ENCODE results near the gene ITPR1. TPM values are rescaled to one million over a fixed set of nuclear protein-coding genes. Genes with fewer than 3 reads are reported as not detected.
A peak's percentile ranks its signal among the peaks of the same experiment; 100 is the strongest.

The ITPR1 gene
- total RNA-seq, 1 experiment from 2014 or later = 17.1 TPM

- no peak overlapping the region for H3K4me3 ChIP-seq
- no peaks in the 10 kb centered on the region for H3K4me1 ChIP-seq
- no peak for DNase-seq
- H3K9me3 ChIP-seq (replicated peaks) = no peaks in the 10 kb centered on the region
- H3K36me3 ChIP-seq = peaks cover 2% of the 10 kb centered on the region; the same call in 1 of the 2 replicates
- H3K27ac ChIP-seq = no peak overlapping the region
- no peaks in the 10 kb centered on the region for H3K27me3 ChIP-seq
These were observed 162.2 kb downstream of the ITPR1 start for GRCh38 chr3:4655145-4656045.

GRCh38 chr3:4656059-4656458, 162.9 kb downstream of the ITPR1 start:
- no peaks in the 10 kb centered on the region for H3K9me3 ChIP-seq (replicated peaks)
- DNase-seq = peak; percentile 32 to 63
- H3K27ac ChIP-seq = no peak overlapping the region
- H3K4me1 ChIP-seq = no peaks in the 10 kb centered on the region
- no peak overlapping the region for H3K4me3 ChIP-seq
- no peaks in the 10 kb centered on the region for H3K27me3 ChIP-seq
- H3K36me3 ChIP-seq = peaks cover 2% of the 10 kb centered on the region; the same call in 1 of the 2 replicates

- peaks cover 2% of the 10 kb centered on the region; the same call in 1 of the 2 replicates for H3K36me3 ChIP-seq
- H3K4me1 ChIP-seq = no peaks in the 10 kb centered on the region
- H3K27me3 ChIP-seq = no peaks in the 10 kb centered on the region
- no peak overlapping the region for H3K27ac ChIP-seq
- DNase-seq = no peak
- no peaks in the 10 kb centered on the region for H3K9me3 ChIP-seq (replicated peaks)
- H3K4me3 ChIP-seq = no peak overlapping the region
These were observed 163.6 kb downstream of the ITPR1 start for GRCh38 chr3:4656626-4657328.

DNA sequence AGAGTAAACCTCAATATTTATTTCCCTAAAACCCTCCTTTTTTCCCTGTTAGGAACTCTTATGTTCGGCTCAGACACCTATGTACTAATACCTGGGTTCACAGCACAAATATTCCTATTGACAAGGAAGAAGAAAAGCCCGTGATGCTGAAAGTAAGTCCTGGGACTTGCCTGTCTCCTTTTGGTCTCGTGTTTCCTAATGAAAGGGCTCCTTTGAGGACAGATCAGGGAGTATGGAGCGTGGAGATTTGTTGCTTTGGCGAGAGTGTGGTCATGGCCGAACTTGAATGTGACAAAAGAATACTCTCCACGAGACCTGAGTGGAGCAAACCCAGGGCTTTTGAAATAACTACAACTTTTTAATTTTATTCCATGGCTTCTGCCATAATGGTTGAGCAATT, 167.8 kb downstream of the ITPR1 start:
- no peak overlapping the region for H3K4me3 ChIP-seq
- H3K27me3 ChIP-seq = no peaks in the 10 kb centered on the region
- H3K36me3 ChIP-seq = no peaks in the 10 kb centered on the region
- H3K27ac ChIP-seq = no peak overlapping the region
- no peak for DNase-seq
- H3K4me1 ChIP-seq = no peaks in the 10 kb centered on the region
- no peaks in the 10 kb centered on the region for H3K9me3 ChIP-seq (replicated peaks)

- H3K27ac ChIP-seq = no peak overlapping the region
- H3K36me3 ChIP-seq = no peaks in the 10 kb centered on the region
These were observed 171.3 kb downstream of the ITPR1 start for GRCh38 chr3:4664412-4664811.

DNA sequence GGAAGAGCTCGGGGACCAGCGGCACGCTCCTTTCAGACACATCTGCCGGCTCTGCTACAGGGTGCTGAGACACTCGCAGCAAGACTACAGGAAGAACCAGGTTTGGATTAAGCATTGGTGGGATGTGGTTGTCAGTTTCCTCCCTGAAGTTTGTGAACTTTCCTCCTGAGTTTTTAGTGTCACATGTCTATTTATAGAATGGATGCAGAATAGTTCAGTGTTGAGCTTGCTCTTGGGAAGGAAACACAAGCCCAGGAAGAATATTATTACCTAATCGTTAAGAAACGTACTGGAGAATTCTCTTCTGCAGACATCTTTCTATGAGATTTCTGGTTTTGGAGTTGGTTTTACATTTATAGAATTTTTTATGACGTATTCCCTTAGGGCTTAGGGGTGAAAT, 172.0 kb downstream of the ITPR1 start:
- H3K4me3 ChIP-seq = no peak overlapping the region
- no peaks in the 10 kb centered on the region for H3K4me1 ChIP-seq
- no peaks in the 10 kb centered on the region for H3K27me3 ChIP-seq
- H3K36me3 ChIP-seq = no peaks in the 10 kb centered on the region
- H3K27ac ChIP-seq = no peak overlapping the region
- H3K9me3 ChIP-seq (replicated peaks) = no peaks in the 10 kb centered on the region
- DNase-seq = no peak

More at GRCh38 chr3:4664412-4664811, 171.3 kb downstream of the ITPR1 start:
- H3K4me3 ChIP-seq = no peak overlapping the region
- H3K9me3 ChIP-seq (replicated peaks) = no peaks in the 10 kb centered on the region
- H3K27me3 ChIP-seq = no peaks in the 10 kb centered on the region
- DNase-seq = no peak
- H3K4me1 ChIP-seq = no peaks in the 10 kb centered on the region

DNA sequence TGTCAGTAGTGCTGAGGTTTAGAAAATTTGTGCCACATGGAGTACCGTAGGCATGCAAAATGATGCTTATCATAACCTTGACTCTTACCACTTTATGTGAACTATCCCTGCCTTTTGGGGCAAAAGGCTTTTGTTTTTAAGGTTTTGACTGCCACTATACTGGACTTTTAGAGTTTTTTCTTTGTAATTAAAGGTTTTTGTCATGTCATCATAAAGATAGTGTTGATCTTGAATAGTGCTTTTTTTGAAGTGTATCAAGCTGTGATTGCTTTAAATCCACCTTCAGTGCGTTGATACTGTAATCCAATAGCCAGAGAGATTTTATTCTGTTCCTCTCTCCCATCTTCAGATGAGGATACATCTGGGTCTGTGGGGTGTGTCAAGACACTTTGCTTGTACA, 172.9 kb downstream of the ITPR1 start:
- H3K4me1 ChIP-seq = no peaks in the 10 kb centered on the region
- DNase-seq = no peak
- no peak overlapping the region for H3K27ac ChIP-seq
- no peak overlapping the region for H3K4me3 ChIP-seq
- no peaks in the 10 kb centered on the region for H3K36me3 ChIP-seq
- H3K9me3 ChIP-seq (replicated peaks) = no peaks in the 10 kb centered on the region
- H3K27me3 ChIP-seq = no peaks in the 10 kb centered on the region

DNA sequence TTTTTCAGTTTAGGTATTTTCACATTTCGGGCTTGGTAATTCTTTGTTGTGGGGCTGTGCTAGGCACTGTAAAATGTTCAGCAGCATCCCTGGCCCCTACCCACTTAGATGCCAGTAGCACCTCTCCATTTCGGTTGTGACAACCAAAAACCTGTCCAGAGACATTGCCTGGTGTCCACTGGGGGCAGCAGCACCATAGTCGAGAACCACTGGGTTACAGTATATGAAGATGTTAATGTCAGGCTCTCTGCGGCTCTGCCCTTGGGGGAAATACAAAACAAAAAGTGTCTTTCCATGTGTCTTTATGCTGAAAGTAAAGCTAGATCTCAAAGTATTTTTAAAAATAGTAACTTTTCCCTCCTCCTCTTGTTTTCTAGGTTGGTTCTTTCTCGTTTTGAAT, 177.2 kb downstream of the ITPR1 start:
- Histone ChIP-seq H3K27me3 (no peaks in the 10 kb centered on the region), H3K4me1 (no peaks in the 10 kb centered on the region), H3K9me3 (replicated peaks) (no peaks in the 10 kb centered on the region), H3K27ac (no peak overlapping the region), H3K36me3 (no peaks in the 10 kb centered on the region), H3K4me3 (no peak overlapping the region)
- peak in 1 of 2 experiments; percentile 14 for DNase-seq

GRCh38 chr3:4672725-4673275, 179.7 kb downstream of the ITPR1 start:
- Histone ChIP-seq H3K9me3 (replicated peaks) (no peaks in the 10 kb centered on the region), H3K36me3 (no peaks in the 10 kb centered on the region), H3K27me3 (no peaks in the 10 kb centered on the region), H3K27ac (no peak overlapping the region), H3K4me3 (no peak overlapping the region), H3K4me1 (no peaks in the 10 kb centered on the region)
- DNase-seq = no peak

DNA sequence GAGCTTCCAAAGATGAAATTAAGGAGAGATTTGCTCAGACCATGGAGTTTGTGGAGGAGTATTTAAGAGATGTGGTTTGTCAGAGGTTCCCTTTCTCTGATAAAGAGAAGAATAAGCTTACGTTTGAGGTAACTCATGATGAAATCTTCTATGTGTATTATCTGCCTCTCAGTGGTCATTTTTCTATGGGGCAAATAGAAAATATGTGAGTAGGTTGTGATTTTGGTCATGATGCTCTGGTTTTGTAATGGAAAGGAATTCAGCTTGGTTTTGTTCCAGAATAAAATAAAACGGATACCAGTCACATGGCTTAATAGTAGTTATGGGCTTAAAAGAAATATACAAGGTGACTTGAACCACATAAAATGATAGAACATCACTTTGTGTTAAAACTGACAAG, 181.1 kb downstream of the ITPR1 start:
- Histone ChIP-seq H3K36me3 (no peaks in the 10 kb centered on the region), H3K4me3 (no peak overlapping the region), H3K9me3 (replicated peaks) (no peaks in the 10 kb centered on the region), H3K27ac (no peak overlapping the region), H3K4me1 (no peaks in the 10 kb centered on the region), H3K27me3 (no peaks in the 10 kb centered on the region)
- no peak for DNase-seq

- DNase-seq = no peak
- Histone ChIP-seq H3K9me3 (replicated peaks) (no peaks in the 10 kb centered on the region), H3K27ac (no peak overlapping the region), H3K4me1 (no peaks in the 10 kb centered on the region; the same call in 1 of the 2 replicates), H3K4me3 (no peak overlapping the region), H3K27me3 (no peaks in the 10 kb centered on the region), H3K36me3 (no peaks in the 10 kb centered on the region)
These were observed 182.6 kb downstream of the ITPR1 start for GRCh38 chr3:4675704-4676103.

DNA sequence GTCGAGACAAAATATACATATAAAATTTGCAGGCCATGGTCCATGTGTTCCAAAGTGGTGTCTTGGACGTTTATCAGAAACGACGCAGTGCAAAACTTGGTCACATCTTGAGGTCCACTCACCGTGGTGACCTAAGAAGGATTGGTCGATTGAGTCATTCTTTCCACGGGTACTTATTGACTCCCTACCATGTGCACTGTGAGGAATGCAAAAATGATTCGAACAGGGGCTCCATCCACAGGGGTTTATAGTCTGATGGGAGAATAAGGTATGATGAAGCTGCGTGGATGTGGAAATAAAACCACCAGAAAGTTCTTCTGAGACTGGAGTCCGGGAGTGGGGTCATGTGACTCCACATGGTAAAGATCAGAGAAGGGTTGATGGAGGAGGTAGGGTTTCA, 185.2 kb downstream of the ITPR1 start:
- no peaks in the 10 kb centered on the region for H3K27me3 ChIP-seq
- no peak for DNase-seq
- H3K4me3 ChIP-seq = no peak overlapping the region

DNA sequence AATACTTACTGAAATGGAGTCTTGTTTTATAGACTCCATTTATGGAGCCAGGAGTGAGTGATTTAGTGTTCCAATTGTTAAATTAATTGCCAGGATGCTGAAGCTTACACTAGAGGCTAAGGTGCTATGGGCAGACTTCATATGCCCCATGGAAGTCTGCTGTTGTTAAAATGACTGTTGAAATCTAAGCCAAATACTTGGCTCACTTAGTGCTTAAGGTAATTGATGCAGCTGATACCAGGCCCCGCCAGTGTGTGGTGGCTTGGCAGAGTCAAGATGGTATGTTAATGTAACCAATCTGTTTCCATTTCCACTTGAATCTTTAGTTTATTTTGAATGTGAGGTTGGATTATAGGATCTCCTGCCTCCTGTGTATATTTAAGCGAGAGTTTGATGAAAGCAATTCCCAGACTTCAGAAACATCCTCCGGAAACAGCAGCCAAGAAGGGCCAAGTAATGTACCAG, 187.1 kb downstream of the ITPR1 start:
- Histone ChIP-seq H3K27ac (no peak overlapping the region), H3K9me3 (replicated peaks) (no peaks in the 10 kb centered on the region), H3K27me3 (no peaks in the 10 kb centered on the region), H3K36me3 (no peaks in the 10 kb centered on the region), H3K4me1 (no peaks in the 10 kb centered on the region; the same call in 1 of the 2 replicates), H3K4me3 (no peak overlapping the region)
- no peak for DNase-seq

More for the DNA sequence above, 185.2 kb downstream of the ITPR1 start:
- H3K4me1 ChIP-seq = no peaks in the 10 kb centered on the region; the same call in 1 of the 2 replicates
- no peaks in the 10 kb centered on the region for H3K36me3 ChIP-seq
- no peaks in the 10 kb centered on the region for H3K9me3 ChIP-seq (replicated peaks)
- H3K27ac ChIP-seq = no peak overlapping the region

DNA sequence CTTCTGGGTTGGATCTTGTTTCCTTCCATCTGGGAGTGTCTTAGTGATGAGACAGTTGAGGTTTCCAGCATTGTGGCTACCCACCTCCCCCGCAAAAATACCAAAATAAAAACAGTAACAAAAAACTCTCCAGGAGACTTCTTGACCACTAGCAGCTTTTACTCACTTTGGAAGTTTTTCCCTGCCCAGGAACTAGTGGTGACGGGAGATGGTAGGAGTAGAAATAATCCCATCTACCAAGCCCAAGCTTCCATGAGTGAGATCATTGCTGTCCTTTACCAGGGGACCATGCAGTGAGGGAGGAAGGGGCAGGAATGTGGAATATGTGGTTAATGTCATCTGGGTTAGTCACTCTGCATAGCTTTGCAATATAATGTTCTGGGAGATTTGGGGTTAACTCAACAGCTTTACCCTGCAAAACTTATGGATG, 187.7 kb downstream of the ITPR1 start:
- Histone ChIP-seq H3K27me3 (no peaks in the 10 kb centered on the region), H3K4me1 (no peaks in the 10 kb centered on the region; the same call in 1 of the 2 replicates), H3K4me3 (no peak overlapping the region), H3K36me3 (no peaks in the 10 kb centered on the region), H3K27ac (no peak overlapping the region), H3K9me3 (replicated peaks) (no peaks in the 10 kb centered on the region)
- DNase-seq = peak; percentile 2 to 4

- H3K27me3 ChIP-seq = no peaks in the 10 kb centered on the region
- no peak overlapping the region for H3K4me3 ChIP-seq
- no peak overlapping the region for H3K27ac ChIP-seq
- H3K36me3 ChIP-seq = no peaks in the 10 kb centered on the region
- H3K9me3 ChIP-seq (replicated peaks) = no peaks in the 10 kb centered on the region
- no peaks in the 10 kb centered on the region; the same call in 1 of the 2 replicates for H3K4me1 ChIP-seq
- DNase-seq = no peak
These were observed 188.2 kb downstream of the ITPR1 start for GRCh38 chr3:4681301-4681700.
